GM10266 (cell line): ENCODE data around the gene KDM2B.
A peak's percentile ranks its signal among the peaks of the same experiment; 100 is the strongest.

Experiments
- DNase-seq: peaks from one replicate; pipeline ENCODE4 v3.0.0; 2012; ENCODE audit errors: extremely low spot score
- CTCF ChIP-seq: IDR thresholded peaks from 2 replicates; pipeline ENCODE4 v1.5.1; 2012; ENCODE audit warnings: mild to moderate bottlenecking, low read depth; ENCODE audit not compliant: control insufficient read depth, insufficient read depth; ENCODE audit errors: missing control alignments

Gene KDM2B

GRCh38 chr12:121532503-121533393, 48.1 kb downstream of the KDM2B start:
- no peak for DNase-seq
- TF ChIP-seq CTCF: no peak

DNA sequence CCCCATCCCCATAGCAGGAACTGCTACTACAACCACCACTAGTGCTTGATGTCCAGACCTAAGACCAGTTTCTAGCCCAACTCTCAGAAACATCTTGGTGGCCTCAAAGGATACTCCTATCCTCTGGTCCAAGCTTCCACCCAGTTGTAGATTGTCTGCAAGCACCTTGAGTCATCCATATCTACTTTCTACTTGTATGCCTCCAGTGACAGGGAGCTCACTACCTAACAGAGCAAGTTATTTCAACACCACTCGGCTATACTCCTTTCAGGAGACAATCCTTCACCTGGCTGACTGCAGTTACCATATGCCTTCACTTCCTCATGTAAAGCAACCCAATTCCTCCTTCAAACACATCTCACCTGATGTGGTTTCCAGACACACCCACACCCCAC, 49.5 kb downstream of the KDM2B start:
- TF ChIP-seq CTCF: no peak
- no peak for DNase-seq

DNA sequence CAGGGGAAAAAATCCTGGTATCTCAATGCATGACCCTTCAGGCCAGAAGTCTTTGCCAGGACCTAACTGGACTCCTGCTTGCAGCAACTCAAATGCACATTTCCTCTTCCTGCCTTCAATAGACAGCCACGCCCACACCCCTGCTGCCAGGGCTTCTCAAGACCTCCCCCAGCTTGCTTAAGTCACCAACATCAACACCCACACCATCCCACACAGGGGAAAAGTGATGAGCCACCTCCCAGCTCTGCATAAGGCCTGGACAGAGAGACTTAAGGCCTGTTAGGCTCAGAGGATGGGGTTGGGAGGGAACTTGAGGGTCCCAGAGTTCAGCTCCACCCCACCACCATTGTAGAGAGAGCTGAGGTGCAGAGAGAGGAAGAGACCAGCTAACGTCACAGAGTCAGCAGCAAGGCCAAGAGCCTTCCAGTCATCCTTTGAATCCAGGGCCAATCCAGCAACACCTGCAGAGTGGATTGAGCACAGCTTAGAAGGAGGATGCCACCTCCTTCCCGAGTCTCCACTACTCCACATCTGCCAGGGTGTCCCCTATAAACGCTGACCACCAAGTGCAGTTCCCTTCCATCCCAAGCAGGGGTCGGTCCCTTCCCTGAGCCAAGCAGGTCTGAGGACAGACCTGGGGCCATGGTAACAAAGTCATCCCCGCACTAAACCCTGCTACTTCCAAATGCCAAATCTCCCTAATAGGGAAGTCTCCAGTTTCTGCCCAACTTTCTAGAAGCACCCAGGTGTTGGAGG, 50.0 kb downstream of the KDM2B start:
- DNase-seq: peak; percentile 64
- no peak for TF ChIP-seq CTCF

DNA sequence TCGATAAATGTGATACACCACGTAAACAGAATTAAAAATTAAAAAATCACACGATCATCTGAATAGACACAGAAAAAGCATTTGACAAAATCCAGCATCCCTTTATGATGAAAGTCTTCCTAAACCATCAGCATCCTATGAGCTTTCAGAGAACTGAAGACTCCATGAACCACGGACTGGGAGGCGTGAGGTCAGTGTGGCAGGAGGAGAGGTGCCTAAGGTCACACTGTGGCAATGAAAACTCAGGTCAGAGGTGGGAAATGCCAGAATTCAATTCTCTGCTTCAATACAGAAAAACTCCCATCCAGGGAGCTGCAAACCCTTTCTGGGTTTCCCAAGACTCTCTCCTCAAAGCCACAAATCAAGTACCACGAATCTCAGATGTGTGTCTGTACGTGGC, 51.6 kb downstream of the KDM2B start:
- no peak for TF ChIP-seq CTCF
- DNase-seq: no peak

GRCh38 chr12:121525411-121525810, 55.4 kb downstream of the KDM2B start:
- no peak for TF ChIP-seq CTCF
- no peak for DNase-seq

DNA sequence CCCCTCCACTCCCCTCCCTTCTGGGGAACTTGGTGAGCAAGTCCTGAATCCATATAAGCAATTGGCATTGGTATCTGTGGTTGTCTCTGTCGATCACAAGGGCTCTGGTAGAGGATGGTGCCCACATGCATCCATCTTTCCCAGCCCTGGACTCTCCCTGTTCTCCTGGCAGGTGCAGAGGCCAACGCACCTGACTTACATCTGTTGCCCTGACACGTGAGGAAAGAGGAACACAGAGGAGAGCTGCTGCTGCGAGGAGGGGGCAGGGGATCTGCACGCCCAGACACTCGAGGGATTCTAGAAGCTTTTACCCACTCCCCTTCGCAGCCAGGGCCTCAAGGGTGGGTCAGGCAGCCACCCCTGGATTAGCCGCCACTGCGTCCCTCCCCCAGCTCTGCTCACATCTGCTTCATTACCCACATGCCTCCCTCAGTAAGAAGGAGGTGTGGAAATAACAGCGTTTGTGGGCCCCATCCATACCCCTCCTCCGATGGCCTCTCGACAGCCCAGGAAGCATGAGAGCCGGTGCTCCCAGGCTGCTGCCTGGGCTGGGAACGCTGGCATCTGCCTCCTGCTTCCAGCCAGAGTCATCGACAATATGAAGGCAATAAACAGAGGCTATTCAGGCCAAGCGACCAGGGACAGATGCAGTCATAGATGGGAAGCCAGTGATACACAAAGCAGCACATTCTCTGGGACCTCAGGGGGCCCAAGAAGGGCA, 56.5 kb downstream of the KDM2B start:
- TF ChIP-seq CTCF: no peak
- no peak for DNase-seq

- no peak for TF ChIP-seq CTCF
- peak; percentile 50 for DNase-seq
Observed at GRCh38 chr12:121523741-121524140, 57.1 kb downstream of the KDM2B start.
